Activated CD4-positive, alpha-beta T cell treated with anti-CD3 and anti-CD28 coated beads, Interleukin-2, amount 50 U/mL, for 48 hours (primary cell): ENCODE data around the gene GNAI2.
"Not testable (repeated sequence)": the region's sequence is repeated elsewhere in the genome, so short reads cannot be mapped to it uniquely, and the experiment has no call there.

Experiments
- DNase-seq, 2 experiments: peaks; one replicate each; pipeline ENCODE4 v3.0.0-alpha.2; 2020

Gene GNAI2

GRCh38 chr3:50279255-50280016 is 43.4 kb downstream of the GNAI2 start:
- DNase-seq, result no peak

GRCh38 chr3:50284121-50284520 is 48.1 kb downstream of the GNAI2 start:
- DNase-seq, result not testable (repeated sequence)

- DNase-seq, result no peak
Observed at GRCh38 chr3:50286322-50287227, 50.6 kb downstream of the GNAI2 start.

- no peak for DNase-seq
Observed at GRCh38 chr3:50287262-50287661, 51.3 kb downstream of the GNAI2 start.

- DNase-seq, result no peak
Observed at GRCh38 chr3:50288387-50289007, 52.5 kb downstream of the GNAI2 start.

GRCh38 chr3:50289130-50289529 is 53.1 kb downstream of the GNAI2 start:
- no peak for DNase-seq

GRCh38 chr3:50290161-50290641 is 54.2 kb downstream of the GNAI2 start:
- no peak for DNase-seq

- DNase-seq, result peak; percentile 94 to 96
Observed at GRCh38 chr3:50292159-50293078, 56.4 kb downstream of the GNAI2 start, which contains the start of gene IFRD2. TSS of gene IFRD2 (minus strand) at chr3:50292429. CDS start at chr3:50292274, 155 bp downstream.

GRCh38 chr3:50293079-50293801 is 57.2 kb downstream of the GNAI2 start:
- no peak for DNase-seq

- DNase-seq, result no peak
Observed at GRCh38 chr3:50294089-50294488, 58.1 kb downstream of the GNAI2 start.

- DNase-seq, result no peak
Observed at GRCh38 chr3:50294492-50295403, 58.7 kb downstream of the GNAI2 start.

- DNase-seq, result no peak
Observed at GRCh38 chr3:50295553-50296431, 59.8 kb downstream of the GNAI2 start.

- DNase-seq, result no peak
Observed at GRCh38 chr3:50296721-50297383, 60.8 kb downstream of the GNAI2 start.

GRCh38 chr3:50297384-50297775 is 61.4 kb downstream of the GNAI2 start:
- DNase-seq, result no peak

GRCh38 chr3:50297896-50298725 is 62.1 kb downstream of the GNAI2 start:
- no peak for DNase-seq

GRCh38 chr3:50298836-50299637 is 63.0 kb downstream of the GNAI2 start, which contains the start of the genes HYAL3 and NAA80:
TSS of gene HYAL3 (minus strand) at chr3:50299405. CDS start at chr3:50295602, 3,803 bp downstream.
TSS of gene NAA80 (minus strand) at chr3:50299405. CDS start at chr3:50297463, 1,942 bp downstream.
- DNase-seq, result peak; percentile 100

GRCh38 chr3:50299638-50299928 is 63.6 kb downstream of the GNAI2 start:
- DNase-seq, result no peak
